D721Med (cell line): ENCODE measurements around the gene MREG.

Source experiments
- DNase-seq: peaks from one replicate; pipeline ENCODE4 v3.0.0; 2011; ENCODE audit warnings: low spot score; ENCODE audit not compliant: insufficient read length
- FAIRE-seq: peaks from 2 replicates; lab custom pipeline; 2011; peaks lifted over from hg19 to GRCh38; lab: Jason Lieb, UNC
- TF ChIP-seq, protein P1 (sequence below): IDR thresholded peaks from 2 replicates; pipeline ENCODE4 v1.5.1; 2012; ENCODE audit warnings: mild to moderate bottlenecking, control low read depth; ENCODE audit not compliant: insufficient read depth; ENCODE audit errors: missing control alignments

The MREG gene

DNA sequence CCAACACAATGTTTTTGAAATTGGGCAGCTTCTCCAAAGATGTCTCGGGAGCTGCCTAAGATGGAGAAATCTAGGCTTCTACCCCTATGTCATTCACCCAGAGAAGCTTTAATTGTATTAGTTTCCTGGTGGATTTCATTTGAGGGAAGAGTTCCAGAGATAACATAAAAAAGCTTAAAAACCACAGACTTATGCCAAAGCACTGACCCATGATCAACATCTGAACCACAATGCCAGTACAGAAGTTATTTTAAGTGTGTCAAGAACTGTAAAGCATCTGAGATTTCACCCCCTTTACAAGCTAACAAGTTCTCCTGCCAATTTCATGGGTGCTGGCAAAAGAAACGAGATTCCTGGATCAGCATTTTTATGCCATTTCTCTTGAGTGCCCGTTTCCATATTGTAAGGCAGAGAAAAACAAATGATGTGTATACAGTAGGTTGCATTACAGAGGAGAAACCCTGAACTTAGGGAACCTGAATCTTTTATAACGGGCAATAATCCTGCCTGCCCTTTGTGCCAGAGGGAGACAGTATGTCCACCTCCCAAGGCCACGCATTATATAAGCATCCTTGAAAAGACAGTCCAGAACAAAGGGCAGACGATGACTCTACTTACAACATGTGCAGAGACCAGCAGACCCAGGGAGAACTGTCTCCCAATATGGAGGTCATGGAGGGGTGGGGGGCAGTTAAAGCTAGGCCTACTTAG is 44.1 kb downstream of the MREG start:
- FAIRE-seq (no peak), DNase-seq (no peak)
- TF ChIP-seq, protein P1, sequence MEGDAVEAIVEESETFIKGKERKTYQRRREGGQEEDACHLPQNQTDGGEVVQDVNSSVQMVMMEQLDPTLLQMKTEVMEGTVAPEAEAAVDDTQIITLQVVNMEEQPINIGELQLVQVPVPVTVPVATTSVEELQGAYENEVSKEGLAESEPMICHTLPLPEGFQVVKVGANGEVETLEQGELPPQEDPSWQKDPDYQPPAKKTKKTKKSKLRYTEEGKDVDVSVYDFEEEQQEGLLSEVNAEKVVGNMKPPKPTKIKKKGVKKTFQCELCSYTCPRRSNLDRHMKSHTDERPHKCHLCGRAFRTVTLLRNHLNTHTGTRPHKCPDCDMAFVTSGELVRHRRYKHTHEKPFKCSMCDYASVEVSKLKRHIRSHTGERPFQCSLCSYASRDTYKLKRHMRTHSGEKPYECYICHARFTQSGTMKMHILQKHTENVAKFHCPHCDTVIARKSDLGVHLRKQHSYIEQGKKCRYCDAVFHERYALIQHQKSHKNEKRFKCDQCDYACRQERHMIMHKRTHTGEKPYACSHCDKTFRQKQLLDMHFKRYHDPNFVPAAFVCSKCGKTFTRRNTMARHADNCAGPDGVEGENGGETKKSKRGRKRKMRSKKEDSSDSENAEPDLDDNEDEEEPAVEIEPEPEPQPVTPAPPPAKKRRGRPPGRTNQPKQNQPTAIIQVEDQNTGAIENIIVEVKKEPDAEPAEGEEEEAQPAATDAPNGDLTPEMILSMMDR = no peak

- no peak for FAIRE-seq
- TF ChIP-seq, protein P1 = no peak
- no peak for DNase-seq
Observed at GRCh38 chr2:215968499-215968898, 44.9 kb downstream of the MREG start.

DNA sequence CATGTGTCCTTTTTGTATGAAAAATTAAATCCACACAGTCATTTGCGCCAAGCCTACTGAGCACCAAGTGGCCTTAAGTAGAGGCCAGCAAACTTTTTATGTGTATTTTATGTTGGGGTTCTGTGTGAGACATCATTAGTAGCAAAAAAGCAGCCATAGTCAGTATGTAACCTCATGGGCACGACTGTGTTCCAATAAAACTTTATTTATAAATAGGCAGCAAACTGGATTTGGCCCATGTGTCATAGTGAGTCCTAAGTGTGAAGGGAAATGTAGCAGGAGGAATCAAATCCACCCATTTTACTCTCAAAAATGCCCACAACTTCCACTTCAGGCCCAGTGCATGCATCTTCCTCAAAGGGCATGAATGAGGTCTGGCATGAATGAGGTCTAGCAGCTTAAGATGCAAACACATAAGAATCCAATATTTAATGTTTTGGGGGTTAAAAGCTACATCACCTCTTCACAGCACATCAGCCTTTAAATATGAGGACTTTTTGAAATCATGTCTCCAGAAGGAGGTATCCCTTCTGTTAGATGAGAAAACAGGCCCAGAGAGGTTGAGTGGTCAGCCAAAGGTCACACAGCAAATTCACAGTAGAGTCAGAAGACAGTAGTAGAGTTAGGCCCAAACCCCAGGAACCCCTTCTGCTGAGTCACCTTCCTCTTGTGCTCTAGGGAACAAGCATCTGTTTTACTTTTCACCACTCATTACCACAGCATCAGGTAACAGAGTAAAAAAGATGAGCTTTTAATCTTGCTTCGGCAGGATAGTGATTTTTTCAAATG is 45.6 kb downstream of the MREG start:
- TF ChIP-seq, protein P1 = no peak
- FAIRE-seq (no peak), DNase-seq (no peak)

GRCh38 chr2:215966951-215967350 is 46.4 kb downstream of the MREG start:
- TF ChIP-seq, protein P1 = no peak
- DNase-seq = no peak
- no peak for FAIRE-seq

- DNase-seq (no peak), FAIRE-seq (no peak)
- TF ChIP-seq, protein P1 = no peak
Observed at GRCh38 chr2:215966274-215966673, 47.1 kb downstream of the MREG start.

DNA sequence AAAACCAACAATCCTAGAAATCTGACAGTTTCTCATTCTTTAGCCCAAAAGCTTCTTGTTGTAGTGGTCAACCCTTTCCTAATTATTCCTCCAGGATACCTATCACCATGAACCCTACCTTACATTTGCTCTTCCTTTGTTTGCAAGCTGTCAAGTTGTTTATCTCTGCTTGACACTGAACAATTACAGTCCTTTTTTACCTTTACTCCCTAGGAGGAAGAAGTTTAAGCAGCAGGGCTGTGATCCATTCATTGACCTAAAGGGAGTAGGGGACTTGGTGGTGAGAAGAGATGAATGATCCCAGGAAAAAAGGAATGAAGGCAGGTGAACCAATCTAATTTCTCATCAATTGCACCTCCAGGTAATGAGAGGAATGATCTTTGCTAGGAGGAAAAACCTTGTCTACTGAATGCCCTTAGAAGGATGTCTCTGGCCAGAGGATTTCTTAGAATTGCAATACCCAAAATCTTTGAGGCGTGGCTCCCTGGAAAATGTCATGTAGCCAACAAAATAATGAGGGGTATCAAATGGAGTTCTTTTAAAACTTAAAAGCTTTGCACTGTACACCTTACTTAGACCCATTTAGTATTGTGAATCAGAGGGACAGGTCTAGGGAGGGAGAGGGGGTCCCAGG is 47.7 kb downstream of the MREG start:
- DNase-seq (no peak), FAIRE-seq (no peak)
- TF ChIP-seq, protein P1 = no peak

GRCh38 chr2:215961981-215962380 is 51.4 kb downstream of the MREG start:
- FAIRE-seq = no peak
- no peak for DNase-seq
- TF ChIP-seq, protein P1 = no peak
